ENCODE results near the gene WDR18.

DNA sequence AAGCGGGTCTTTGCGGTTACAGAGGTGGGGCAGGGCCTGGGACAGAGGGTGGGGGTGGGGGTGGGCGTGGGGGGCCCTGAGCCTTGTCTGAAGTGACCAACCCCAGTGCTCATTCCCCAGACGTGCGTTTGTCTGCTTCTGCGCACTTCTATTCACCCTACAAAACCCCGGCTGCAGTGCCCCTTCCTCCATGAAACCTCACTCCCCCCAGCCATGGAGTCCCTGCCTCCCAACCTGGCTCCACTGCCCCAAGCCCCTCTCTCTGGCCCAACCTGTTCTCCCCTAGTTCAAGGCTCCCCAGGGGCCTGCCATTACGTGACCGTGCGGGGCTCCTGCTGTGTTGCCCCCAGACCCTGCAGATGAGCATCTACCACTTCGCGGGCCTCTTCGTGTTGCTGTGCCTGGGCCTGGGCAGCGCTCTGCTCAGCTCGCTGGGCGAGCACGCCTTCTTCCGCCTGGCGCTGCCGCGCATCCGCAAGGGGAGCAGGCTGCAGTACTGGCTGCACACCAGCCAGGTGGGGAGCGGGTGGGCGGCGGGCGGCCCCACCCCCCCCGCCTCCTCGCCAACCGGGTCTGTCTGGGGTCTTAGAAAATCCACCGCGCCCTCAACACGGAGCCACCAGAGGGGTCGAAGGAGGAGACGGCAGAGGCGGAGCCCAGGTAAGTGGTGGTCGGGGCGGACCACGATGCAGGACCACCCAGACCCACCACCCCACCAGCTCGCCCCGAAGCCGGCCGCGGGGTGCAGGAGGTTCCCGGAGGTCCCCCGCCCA is 24.3 kb downstream of the WDR18 start:
- TF ChIP-seq, protein P1, sequence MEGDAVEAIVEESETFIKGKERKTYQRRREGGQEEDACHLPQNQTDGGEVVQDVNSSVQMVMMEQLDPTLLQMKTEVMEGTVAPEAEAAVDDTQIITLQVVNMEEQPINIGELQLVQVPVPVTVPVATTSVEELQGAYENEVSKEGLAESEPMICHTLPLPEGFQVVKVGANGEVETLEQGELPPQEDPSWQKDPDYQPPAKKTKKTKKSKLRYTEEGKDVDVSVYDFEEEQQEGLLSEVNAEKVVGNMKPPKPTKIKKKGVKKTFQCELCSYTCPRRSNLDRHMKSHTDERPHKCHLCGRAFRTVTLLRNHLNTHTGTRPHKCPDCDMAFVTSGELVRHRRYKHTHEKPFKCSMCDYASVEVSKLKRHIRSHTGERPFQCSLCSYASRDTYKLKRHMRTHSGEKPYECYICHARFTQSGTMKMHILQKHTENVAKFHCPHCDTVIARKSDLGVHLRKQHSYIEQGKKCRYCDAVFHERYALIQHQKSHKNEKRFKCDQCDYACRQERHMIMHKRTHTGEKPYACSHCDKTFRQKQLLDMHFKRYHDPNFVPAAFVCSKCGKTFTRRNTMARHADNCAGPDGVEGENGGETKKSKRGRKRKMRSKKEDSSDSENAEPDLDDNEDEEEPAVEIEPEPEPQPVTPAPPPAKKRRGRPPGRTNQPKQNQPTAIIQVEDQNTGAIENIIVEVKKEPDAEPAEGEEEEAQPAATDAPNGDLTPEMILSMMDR (IDR thresholded peaks at IDR 0.05) = no peak
- TF ChIP-seq POLR2A (IDR thresholded peaks at IDR 0.05) (no peak), POLR2AphosphoS5 (IDR thresholded peaks at IDR 0.05; ENCODE audit: insufficient read depth in 1 of 2, low read depth in 1 of 2) (no peak)

Data from vagina (tissue), 2 donors.